ENCODE measurements around the gene EYA2. TPM values are rescaled to one million over a fixed set of nuclear protein-coding genes. Genes with fewer than 3 reads are reported as not detected.

Gene EYA2
- total RNA-seq, 1 donor from 2014 or later = not detected

GRCh38 chr20:46984405-46984804 is 89.8 kb downstream of the EYA2 start:
- intact Hi-C loops (cut with micrococcal nuclease) = no loop called here
- Mint-ChIP-seq H3K36me3 (ENCODE audit: low read depth) (peaks cover 4% of the 10 kb centered on the region), H3K27ac (no peak overlapping the region), H3K9me3 (peaks cover 12% of the 10 kb centered on the region), H3K4me1 (ENCODE audit: low read depth) (peaks cover 13% of the 10 kb centered on the region), H3K4me3 (ENCODE audit: low read depth) (no peak overlapping the region), H3K27me3 (ENCODE audit: low read depth) (peaks cover 36% of the 10 kb centered on the region)
- DNase-seq (ENCODE audit: low spot score) = no peak

GRCh38 chr20:46985250-46985649 is 90.6 kb downstream of the EYA2 start:
- Mint-ChIP-seq H3K27me3 (ENCODE audit: low read depth) (peaks cover 34% of the 10 kb centered on the region), H3K4me3 (ENCODE audit: low read depth) (no peak overlapping the region), H3K9me3 (peaks cover 12% of the 10 kb centered on the region), H3K4me1 (ENCODE audit: low read depth) (peaks cover 14% of the 10 kb centered on the region), H3K27ac (no peak overlapping the region), H3K36me3 (ENCODE audit: low read depth) (peaks cover 8% of the 10 kb centered on the region)
- intact Hi-C loops (cut with micrococcal nuclease) = no loop called here
- DNase-seq (ENCODE audit: low spot score) = no peak

GRCh38 chr20:46985671-46986070 is 91.0 kb downstream of the EYA2 start:
- no peak overlapping the region for H3K27ac Mint-ChIP-seq
- intact Hi-C loops (cut with micrococcal nuclease) = no loop called here
- peaks cover 10% of the 10 kb centered on the region for H3K36me3 Mint-ChIP-seq (ENCODE audit: low read depth)

GRCh38 chr20:46987001-46987400 is 92.4 kb downstream of the EYA2 start:
- H3K27ac Mint-ChIP-seq = no peak overlapping the region

More at GRCh38 chr20:46985671-46986070, 91.0 kb downstream of the EYA2 start:
- no peak overlapping the region for H3K4me3 Mint-ChIP-seq (ENCODE audit: low read depth)
- peaks cover 12% of the 10 kb centered on the region for H3K9me3 Mint-ChIP-seq
- DNase-seq (ENCODE audit: low spot score) = no peak
- peaks cover 32% of the 10 kb centered on the region for H3K27me3 Mint-ChIP-seq (ENCODE audit: low read depth)
- peaks cover 16% of the 10 kb centered on the region for H3K4me1 Mint-ChIP-seq (ENCODE audit: low read depth)

GRCh38 chr20:46990017-46990595 is 95.5 kb downstream of the EYA2 start:
- H3K9me3 Mint-ChIP-seq = no peaks in the 10 kb centered on the region
- H3K36me3 Mint-ChIP-seq (ENCODE audit: low read depth) = peaks cover 9% of the 10 kb centered on the region
- DNase-seq (ENCODE audit: low spot score) = peak; percentile 69
- peak overlapping the region; percentile 46 for H3K4me3 Mint-ChIP-seq (ENCODE audit: low read depth)
- H3K4me1 Mint-ChIP-seq (ENCODE audit: low read depth) = peaks cover 51% of the 10 kb centered on the region
- peak overlapping the region; percentile 91 for H3K27ac Mint-ChIP-seq
- peaks cover 3% of the 10 kb centered on the region for H3K27me3 Mint-ChIP-seq (ENCODE audit: low read depth)
- intact Hi-C loops (cut with micrococcal nuclease) = loop anchor here (5.0 to 10.0 kb wide), 3 partner anchors 207 to 505 kb away; no protein-coding TSS in a partner anchor

More at GRCh38 chr20:46987001-46987400, 92.4 kb downstream of the EYA2 start:
- no peak for DNase-seq (ENCODE audit: low spot score)
- H3K9me3 Mint-ChIP-seq = peaks cover 12% of the 10 kb centered on the region
- peaks cover 10% of the 10 kb centered on the region for H3K36me3 Mint-ChIP-seq (ENCODE audit: low read depth)
- H3K27me3 Mint-ChIP-seq (ENCODE audit: low read depth) = peaks cover 27% of the 10 kb centered on the region
- H3K4me3 Mint-ChIP-seq (ENCODE audit: low read depth) = no peak overlapping the region
- intact Hi-C loops (cut with micrococcal nuclease) = no loop called here
- H3K4me1 Mint-ChIP-seq (ENCODE audit: low read depth) = peaks cover 27% of the 10 kb centered on the region

- intact Hi-C loops (cut with micrococcal nuclease) = loop anchor here (5.0 to 10.0 kb wide), 3 partner anchors 207 to 504 kb away; no protein-coding TSS in a partner anchor
- no peaks in the 10 kb centered on the region for H3K27me3 Mint-ChIP-seq (ENCODE audit: low read depth)
- H3K9me3 Mint-ChIP-seq = no peaks in the 10 kb centered on the region
- H3K4me1 Mint-ChIP-seq (ENCODE audit: low read depth) = peaks cover 55% of the 10 kb centered on the region
- no peak for DNase-seq (ENCODE audit: low spot score)
- H3K27ac Mint-ChIP-seq = peak overlapping the region; percentile 91
- peaks cover 6% of the 10 kb centered on the region for H3K36me3 Mint-ChIP-seq (ENCODE audit: low read depth)
- H3K4me3 Mint-ChIP-seq (ENCODE audit: low read depth) = peak overlapping the region; percentile 46
These were observed 96.0 kb downstream of the EYA2 start for GRCh38 chr20:46990596-46991104.

GRCh38 chr20:46991168-46991567 is 96.5 kb downstream of the EYA2 start:
- Mint-ChIP-seq H3K4me3 (ENCODE audit: low read depth) (no peak overlapping the region), H3K27ac (peak overlapping the region; percentile 91), H3K9me3 (no peaks in the 10 kb centered on the region), H3K36me3 (ENCODE audit: low read depth) (peaks cover 6% of the 10 kb centered on the region), H3K27me3 (ENCODE audit: low read depth) (no peaks in the 10 kb centered on the region), H3K4me1 (ENCODE audit: low read depth) (peaks cover 59% of the 10 kb centered on the region)
- intact Hi-C loops (cut with micrococcal nuclease) = loop anchor here (5.0 to 10.0 kb wide), 3 partner anchors 206 to 504 kb away; no protein-coding TSS in a partner anchor
- no peak for DNase-seq (ENCODE audit: low spot score)

GRCh38 chr20:46991880-46992639 is 97.4 kb downstream of the EYA2 start:
- intact Hi-C loops (cut with micrococcal nuclease) = loop anchor here (2.0 to 10.0 kb wide), 4 partner anchors 205 to 503 kb away; no protein-coding TSS in a partner anchor
- no peak for DNase-seq (ENCODE audit: low spot score)
- H3K9me3 Mint-ChIP-seq = no peaks in the 10 kb centered on the region
- H3K4me3 Mint-ChIP-seq (ENCODE audit: low read depth) = no peak overlapping the region
- H3K27me3 Mint-ChIP-seq (ENCODE audit: low read depth) = peaks cover 2% of the 10 kb centered on the region
- H3K27ac Mint-ChIP-seq = peak overlapping the region; percentile 20
- peaks cover 61% of the 10 kb centered on the region for H3K4me1 Mint-ChIP-seq (ENCODE audit: low read depth)
- H3K36me3 Mint-ChIP-seq (ENCODE audit: low read depth) = peaks cover 6% of the 10 kb centered on the region

GRCh38 chr20:46992640-46993035 is 98.0 kb downstream of the EYA2 start:
- no peak overlapping the region for H3K4me3 Mint-ChIP-seq (ENCODE audit: low read depth)
- H3K27ac Mint-ChIP-seq = no peak overlapping the region
- intact Hi-C loops (cut with micrococcal nuclease) = loop anchor here (2.0 to 10.0 kb wide), 4 partner anchors 205 to 502 kb away; no protein-coding TSS in a partner anchor
- H3K4me1 Mint-ChIP-seq (ENCODE audit: low read depth) = peaks cover 61% of the 10 kb centered on the region
- no peak for DNase-seq (ENCODE audit: low spot score)
- peaks cover 6% of the 10 kb centered on the region for H3K36me3 Mint-ChIP-seq (ENCODE audit: low read depth)
- H3K27me3 Mint-ChIP-seq (ENCODE audit: low read depth) = peaks cover 2% of the 10 kb centered on the region
- no peaks in the 10 kb centered on the region for H3K9me3 Mint-ChIP-seq

- H3K36me3 Mint-ChIP-seq (ENCODE audit: low read depth) = peaks cover 6% of the 10 kb centered on the region
- peak overlapping the region; percentile 75 for H3K27ac Mint-ChIP-seq
These were observed 98.9 kb downstream of the EYA2 start for GRCh38 chr20:46993465-46994095.

GRCh38 chr20:46994341-46994740 is 99.7 kb downstream of the EYA2 start:
- H3K4me1 Mint-ChIP-seq (ENCODE audit: low read depth) = peaks cover 64% of the 10 kb centered on the region
- H3K4me3 Mint-ChIP-seq (ENCODE audit: low read depth) = no peak overlapping the region
- no peaks in the 10 kb centered on the region for H3K9me3 Mint-ChIP-seq
- intact Hi-C loops (cut with micrococcal nuclease) = loop anchor here (5.0 to 10.0 kb wide), 3 partner anchors 203 to 500 kb away; no protein-coding TSS in a partner anchor
- peaks cover 8% of the 10 kb centered on the region for H3K27me3 Mint-ChIP-seq (ENCODE audit: low read depth)
- DNase-seq (ENCODE audit: low spot score) = peak; percentile 74
- peak overlapping the region; percentile 75 for H3K27ac Mint-ChIP-seq
- peaks cover 6% of the 10 kb centered on the region for H3K36me3 Mint-ChIP-seq (ENCODE audit: low read depth)

More at GRCh38 chr20:46993465-46994095, 98.9 kb downstream of the EYA2 start:
- Mint-ChIP-seq H3K4me3 (ENCODE audit: low read depth) (no peak overlapping the region), H3K9me3 (no peaks in the 10 kb centered on the region), H3K27me3 (ENCODE audit: low read depth) (peaks cover 6% of the 10 kb centered on the region), H3K4me1 (ENCODE audit: low read depth) (peaks cover 61% of the 10 kb centered on the region)
- no peak for DNase-seq (ENCODE audit: low spot score)
- intact Hi-C loops (cut with micrococcal nuclease) = loop anchor here (2.0 to 10.0 kb wide), 4 partner anchors 204 to 501 kb away; no protein-coding TSS in a partner anchor

GRCh38 chr20:46995561-46996142 is 101.0 kb downstream of the EYA2 start:
- intact Hi-C loops (cut with micrococcal nuclease) = loop anchor here (10.0 kb wide), 2 partner anchors 241 to 499 kb away; no protein-coding TSS in a partner anchor

More at GRCh38 chr20:46995561-46996142, 101.0 kb downstream of the EYA2 start:
- Mint-ChIP-seq H3K36me3 (ENCODE audit: low read depth) (no peaks in the 10 kb centered on the region), H3K9me3 (no peaks in the 10 kb centered on the region), H3K4me3 (ENCODE audit: low read depth) (no peak overlapping the region), H3K4me1 (ENCODE audit: low read depth) (peaks cover 51% of the 10 kb centered on the region), H3K27me3 (ENCODE audit: low read depth) (peaks cover 10% of the 10 kb centered on the region), H3K27ac (no peak overlapping the region)
- no peak for DNase-seq (ENCODE audit: low spot score)
